VCaP (cell line): Measurements from ENCODE around the gene SHLD1.
"Not testable (repeated sequence)": the region's sequence is repeated elsewhere in the genome, so short reads cannot be mapped to it uniquely, and the experiment has no call there.

ENCODE experiments used
- H3K27ac ChIP-seq: fragments of 450-650 bp; 2 replicates; pipeline ENCODE4 v1.5.1; 2017
- TF ChIP-seq, protein P1 (sequence below): fragments of 450-650 bp; conservative IDR thresholded peaks from 2 replicates; pipeline ENCODE4 v1.5.1; 2017; ENCODE audit warnings: mild to moderate bottlenecking, moderate library complexity

Gene SHLD1

DNA sequence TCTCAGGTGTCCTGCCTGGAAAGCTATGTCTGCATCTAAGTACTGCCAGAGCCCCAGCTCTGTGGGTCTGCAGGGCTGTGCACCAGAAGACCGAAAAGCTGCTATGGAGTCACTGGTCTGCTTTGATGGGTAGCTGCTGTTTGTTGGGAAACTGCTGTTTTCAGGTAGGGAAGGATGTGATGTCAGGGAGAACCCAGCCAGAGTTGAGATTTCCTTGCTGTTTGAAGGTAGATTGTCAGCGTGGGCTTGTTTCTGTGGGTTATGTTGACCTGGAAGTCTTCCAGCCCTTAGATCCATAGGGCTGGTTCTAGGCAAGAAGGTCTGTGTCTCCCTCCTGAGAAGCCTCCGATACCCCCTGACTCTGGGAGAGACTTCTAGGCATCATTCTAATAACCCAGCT, 12.2 kb upstream of the SHLD1 start:
- TF ChIP-seq, protein P1, sequence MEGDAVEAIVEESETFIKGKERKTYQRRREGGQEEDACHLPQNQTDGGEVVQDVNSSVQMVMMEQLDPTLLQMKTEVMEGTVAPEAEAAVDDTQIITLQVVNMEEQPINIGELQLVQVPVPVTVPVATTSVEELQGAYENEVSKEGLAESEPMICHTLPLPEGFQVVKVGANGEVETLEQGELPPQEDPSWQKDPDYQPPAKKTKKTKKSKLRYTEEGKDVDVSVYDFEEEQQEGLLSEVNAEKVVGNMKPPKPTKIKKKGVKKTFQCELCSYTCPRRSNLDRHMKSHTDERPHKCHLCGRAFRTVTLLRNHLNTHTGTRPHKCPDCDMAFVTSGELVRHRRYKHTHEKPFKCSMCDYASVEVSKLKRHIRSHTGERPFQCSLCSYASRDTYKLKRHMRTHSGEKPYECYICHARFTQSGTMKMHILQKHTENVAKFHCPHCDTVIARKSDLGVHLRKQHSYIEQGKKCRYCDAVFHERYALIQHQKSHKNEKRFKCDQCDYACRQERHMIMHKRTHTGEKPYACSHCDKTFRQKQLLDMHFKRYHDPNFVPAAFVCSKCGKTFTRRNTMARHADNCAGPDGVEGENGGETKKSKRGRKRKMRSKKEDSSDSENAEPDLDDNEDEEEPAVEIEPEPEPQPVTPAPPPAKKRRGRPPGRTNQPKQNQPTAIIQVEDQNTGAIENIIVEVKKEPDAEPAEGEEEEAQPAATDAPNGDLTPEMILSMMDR: no peak
- no peak overlapping the region for H3K27ac ChIP-seq

DNA sequence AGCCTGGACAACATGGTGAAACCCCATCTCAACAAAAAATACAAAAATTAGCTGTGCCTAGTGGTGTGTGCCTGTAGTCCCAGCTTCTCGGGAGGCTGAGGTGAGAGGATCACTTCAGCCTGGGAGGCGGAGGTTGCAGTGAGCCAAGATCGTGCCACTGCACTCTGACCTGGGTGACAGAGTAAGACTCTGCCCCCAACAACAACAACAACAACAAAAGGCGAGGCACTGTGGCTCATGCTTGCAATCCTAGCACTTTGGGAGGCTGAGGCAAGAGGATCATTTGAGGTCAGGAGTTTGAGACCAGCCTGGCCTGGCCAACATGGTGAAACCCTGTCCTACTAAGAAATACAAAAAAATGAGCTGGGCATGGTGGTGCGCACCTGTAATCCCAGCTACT, 9.6 kb upstream of the SHLD1 start:
- H3K27ac ChIP-seq: not testable (repeated sequence)

DNA sequence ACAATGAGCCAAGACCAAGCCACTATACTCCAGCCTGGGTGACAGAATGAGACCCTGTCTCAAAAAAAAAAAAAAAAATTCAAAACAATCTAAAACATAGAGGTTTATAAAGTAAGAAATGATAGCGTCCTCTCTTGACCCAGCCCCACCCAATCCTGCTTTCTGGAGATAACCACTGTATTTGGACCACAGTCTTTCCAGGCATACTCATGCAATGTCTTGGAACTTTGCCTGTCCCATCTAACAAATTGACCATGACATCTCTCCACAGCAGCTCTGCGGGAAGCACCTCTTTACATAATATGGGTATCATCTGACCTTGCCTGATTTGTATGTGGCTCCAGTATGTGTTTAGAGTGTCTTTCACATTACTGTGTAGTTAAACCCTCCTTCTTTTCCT, 9.1 kb upstream of the SHLD1 start:
- TF ChIP-seq, protein P1: no peak
- no peak overlapping the region for H3K27ac ChIP-seq

DNA sequence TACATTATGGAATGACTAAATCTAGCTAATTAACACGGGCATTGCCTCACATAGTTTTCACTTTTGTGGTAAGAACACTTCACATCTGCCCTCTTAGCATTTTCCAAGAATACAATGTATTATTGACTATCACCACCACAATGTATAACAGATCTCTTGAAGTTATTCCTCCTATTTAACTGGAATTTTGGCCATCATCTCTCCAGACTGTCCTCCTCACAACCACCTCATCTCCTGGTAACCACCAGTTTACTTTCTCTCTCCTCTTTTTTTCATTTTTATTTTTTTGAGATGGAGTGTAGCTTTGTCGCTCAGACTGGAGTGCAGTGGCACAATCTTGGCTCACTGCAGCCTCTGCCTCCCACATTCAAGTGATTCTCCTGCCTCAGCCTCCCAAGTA, 8.2 kb upstream of the SHLD1 start:
- TF ChIP-seq, protein P1: no peak
- H3K27ac ChIP-seq: no peak overlapping the region

DNA sequence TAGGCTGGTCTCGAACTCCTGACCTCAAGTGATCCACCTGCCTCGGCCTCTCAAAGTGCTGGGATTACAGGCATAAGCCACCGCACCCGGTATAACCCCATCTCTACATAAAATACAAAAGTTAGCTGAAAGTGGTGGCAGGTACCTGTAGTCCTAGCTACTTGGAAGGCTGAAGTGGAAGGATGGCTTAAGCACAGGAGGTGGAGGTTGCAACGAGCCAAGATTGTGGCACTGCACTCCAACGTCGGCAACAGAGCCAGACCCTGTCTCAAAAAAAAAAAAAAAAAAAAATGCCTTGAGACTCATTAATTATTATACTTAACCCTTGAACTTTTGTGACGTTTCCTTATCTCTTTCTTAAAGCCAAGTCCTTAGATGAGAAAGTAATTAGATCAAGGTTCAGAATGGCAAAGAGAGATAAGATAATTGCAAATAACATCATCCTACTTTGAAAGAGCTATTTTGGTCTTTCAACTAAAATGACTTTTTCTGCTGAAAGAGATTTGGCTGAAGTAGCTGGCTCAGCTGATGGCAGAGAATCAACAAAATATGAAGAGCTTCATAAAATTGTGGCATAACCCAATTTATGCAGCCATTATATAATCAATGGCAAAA, 4.7 kb upstream of the SHLD1 start:
- no peak overlapping the region for H3K27ac ChIP-seq
- TF ChIP-seq, protein P1: no peak

DNA sequence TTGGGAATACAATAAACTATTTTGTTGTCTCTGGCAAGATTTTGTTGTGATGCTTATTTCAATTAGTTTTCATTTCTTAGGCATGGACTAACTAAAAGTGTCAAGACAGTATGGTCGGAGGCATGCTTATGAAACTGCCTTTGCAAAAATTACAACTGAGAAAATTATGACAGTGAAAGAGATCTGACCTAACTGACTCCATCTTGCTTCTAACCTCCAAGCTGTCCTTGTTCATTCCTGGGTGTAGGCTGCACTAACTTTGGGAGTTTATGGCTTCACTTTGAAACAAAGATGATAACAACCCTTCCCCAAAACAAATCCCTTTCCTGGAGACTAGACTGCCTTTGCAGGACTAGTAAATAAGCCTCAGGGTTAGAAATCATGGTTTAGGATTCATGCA, 4.1 kb upstream of the SHLD1 start:
- TF ChIP-seq, protein P1: no peak
- no peak overlapping the region for H3K27ac ChIP-seq

DNA sequence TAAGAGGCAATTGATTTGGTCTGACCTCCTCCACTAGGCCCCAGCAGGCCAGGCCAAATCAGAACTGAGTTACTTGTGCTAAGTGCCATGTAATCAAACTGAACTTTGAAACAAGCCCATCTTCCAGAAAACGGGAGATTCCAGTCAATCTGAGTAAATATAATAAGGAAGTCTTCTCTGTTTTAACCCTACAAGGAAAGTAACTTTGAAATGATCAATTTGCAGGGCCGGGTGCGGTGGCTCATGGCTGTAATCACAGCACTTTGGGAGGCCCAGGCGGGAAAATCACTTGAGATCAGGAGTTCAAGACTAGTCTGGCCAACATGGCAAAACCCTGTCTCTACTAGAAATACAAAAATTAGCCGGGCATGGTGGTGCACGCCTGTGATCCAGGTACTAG, 2.0 kb upstream of the SHLD1 start:
- TF ChIP-seq, protein P1: no peak

DNA sequence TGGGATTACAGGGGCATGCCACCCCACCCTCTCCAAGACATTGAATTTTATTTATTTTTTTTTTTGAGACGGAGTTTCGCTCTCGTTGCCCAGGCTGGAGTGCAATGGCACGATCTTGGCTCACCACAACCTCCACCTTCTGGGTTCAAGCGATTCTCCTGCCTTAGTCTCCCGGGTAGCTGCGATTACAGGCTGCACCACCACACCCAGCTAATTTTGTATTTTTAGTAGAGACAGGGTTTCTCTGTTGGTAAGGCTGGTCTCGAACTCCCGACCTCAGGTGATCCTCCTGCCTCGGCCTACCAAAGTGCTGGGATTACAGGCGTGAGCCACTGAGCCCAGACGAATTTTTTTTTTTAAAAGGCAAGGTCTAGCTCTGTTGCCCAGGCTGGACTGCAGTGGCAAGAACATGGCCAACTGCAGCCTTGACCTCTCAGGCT, 669 bp upstream of the SHLD1 start:
- peak overlapping the region; percentile 91 for H3K27ac ChIP-seq

More for the DNA sequence above, 2.0 kb upstream of the SHLD1 start:
- no peak overlapping the region for H3K27ac ChIP-seq

DNA sequence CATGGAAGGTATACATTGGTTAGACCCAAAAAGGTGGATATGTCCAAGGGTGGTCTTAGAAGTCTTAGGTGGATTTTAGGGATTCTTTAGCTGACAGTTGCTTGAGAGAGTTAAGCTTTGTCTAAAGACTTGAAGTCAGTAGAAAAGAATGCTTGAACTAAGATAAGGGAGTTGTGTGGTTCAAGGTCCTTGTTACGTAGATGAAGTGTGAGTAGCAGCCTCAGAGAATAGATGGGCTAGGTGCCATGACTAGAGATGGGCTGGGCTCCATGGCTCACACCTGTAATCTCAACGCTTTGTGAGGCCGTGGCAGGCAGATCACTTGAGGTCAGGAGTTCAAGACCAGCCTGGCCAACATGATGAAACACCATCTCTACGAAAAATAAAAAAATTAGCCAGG, 1.7 kb downstream of the SHLD1 start:
- no peak overlapping the region for H3K27ac ChIP-seq
- TF ChIP-seq, protein P1: no peak
